A549 (cell line): ENCODE measurements around the gene NPY4R2. TPM values are rescaled to one million over a fixed set of nuclear protein-coding genes. Genes with fewer than 3 reads are reported as not detected.
A peak's percentile ranks its signal among the peaks of the same experiment; 100 is the strongest.
"Not testable (repeated sequence)": the region's sequence is repeated elsewhere in the genome, so short reads cannot be mapped to it uniquely, and the experiment has no call there.

ENCODE experiments used
- ATAC-seq, 2 experiments: fragments of 200-7000 bp in 1 of 2; fragments of >200 bp in 1 of 2; cut with Nextera tagmentation in 1 of 2; cut with Tn5 transposase in 1 of 2; 3 replicates each; pipeline versions ENCODE4 v1.8.0 to v1.9.1; 2018 to 2020; ENCODE audit warnings: mild to moderate bottlenecking in 1 of 2, moderate library complexity in 1 of 2
- CTCF ChIA-PET: fragments of 300-600 bp; sonication (Branson Sonifier 250); formaldehyde crosslinking; extraction: SDS; loops from one replicate; lab custom pipeline; 2021; ENCODE audit warnings: antibody characterized with exemption, inconsistent platforms; lab: Yijun Ruan, JAX
- POLR2A ChIA-PET: fragments of 350-600 bp; formaldehyde crosslinking; extraction: SDS; loops from one replicate; lab custom pipeline; 2021; ENCODE audit warnings: antibody characterized with exemption, inconsistent platforms; lab: Yijun Ruan, JAX
- DNase-seq, 2 experiments: peaks; one replicate each; pipeline versions ENCODE4 v3.0.0 to v3.0.0-alpha.2; 2011 to 2016; ENCODE audit warnings: low read depth in 1 of 2, low spot score in 1 of 2
- FAIRE-seq: peaks from 2 replicates; lab custom pipeline; 2011; peaks lifted over from hg19 to GRCh38; lab: Jason Lieb, UNC
- H3K27ac ChIP-seq, 2 experiments: fragments of >200 bp; sonication (Bioruptor Twin); formaldehyde crosslinking; 3 replicates each; pipeline ENCODE4 v1.5.1; 2016 to 2017
- H3K4me1 ChIP-seq: fragments of >200 bp; sonication (Bioruptor Twin); formaldehyde crosslinking; 3 replicates; pipeline ENCODE4 v1.6.1; 2016
- H3K4me2 ChIP-seq: fragments of >200 bp; sonication (Bioruptor Twin); formaldehyde crosslinking; 3 replicates; pipeline ENCODE4 v1.6.1; 2016
- H3K4me3 ChIP-seq: fragments of >200 bp; sonication (Bioruptor Twin); formaldehyde crosslinking; 3 replicates; pipeline ENCODE4 v1.5.1; 2016
- H3K9me3 ChIP-seq: fragments of >200 bp; sonication (Bioruptor Twin); formaldehyde crosslinking; 3 replicates; pipeline ENCODE4 v1.6.1; 2016
- WGBS: methylation state at CpG from one replicate; pipeline ENCODE4 v1.1.6; 2017; ENCODE audit errors: missing lambda C conversion rate; 5-methylcytosine and 5-hydroxymethylcytosine counted together
- polyA minus RNA-seq: library from RNA; depleted of rRNA, polyadenylated mRNA; stranded (reverse); fragments of >200 nt; gene quantifications from 2 replicates; pipeline ENCODE4 v1.2.3, GENCODE V29; 2011; rRNA and poly(A)+ RNA removed
- polyA plus RNA-seq, 4 experiments: library from polyadenylated mRNA; depleted of rRNA in 3 of 4; stranded (reverse); fragments of >200 nt; fragmentation: RNase III in 1 of 4; extraction: RNeasy Plus Mini Kit Qiagen cat#74134 plus additional on column Dnase treatment in 1 of 4; gene quantifications; 2 replicates in 3 of 4; 3 replicates in 1 of 4; pipeline ENCODE4 v1.2.3, GENCODE V29; 2011 to 2017

The NPY4R2 gene, protein sequence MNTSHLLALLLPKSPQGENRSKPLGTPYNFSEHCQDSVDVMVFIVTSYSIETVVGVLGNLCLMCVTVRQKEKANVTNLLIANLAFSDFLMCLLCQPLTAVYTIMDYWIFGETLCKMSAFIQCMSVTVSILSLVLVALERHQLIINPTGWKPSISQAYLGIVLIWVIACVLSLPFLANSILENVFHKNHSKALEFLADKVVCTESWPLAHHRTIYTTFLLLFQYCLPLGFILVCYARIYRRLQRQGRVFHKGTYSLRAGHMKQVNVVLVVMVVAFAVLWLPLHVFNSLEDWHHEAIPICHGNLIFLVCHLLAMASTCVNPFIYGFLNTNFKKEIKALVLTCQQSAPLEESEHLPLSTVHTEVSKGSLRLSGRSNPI
- polyA plus RNA-seq (2011; rRNA removed), result 30.0 and 36.4 TPM in 2 replicates
- 79.5 and 109 TPM in 2 replicates for polyA plus RNA-seq (2012; cell fraction: cytosol; rRNA removed)
- 166 and 256 TPM in 2 replicates for polyA plus RNA-seq (2012; cell fraction: nucleus; rRNA removed)
- 31.1 to 37.8 TPM (median 33.1 TPM) in 3 replicates for polyA plus RNA-seq (2017; fragmentation: RNase III; extraction: RNeasy Plus Mini Kit Qiagen cat#74134 plus additional on column Dnase treatment)
- 101 and 106 TPM in 2 replicates for polyA minus RNA-seq

DNA sequence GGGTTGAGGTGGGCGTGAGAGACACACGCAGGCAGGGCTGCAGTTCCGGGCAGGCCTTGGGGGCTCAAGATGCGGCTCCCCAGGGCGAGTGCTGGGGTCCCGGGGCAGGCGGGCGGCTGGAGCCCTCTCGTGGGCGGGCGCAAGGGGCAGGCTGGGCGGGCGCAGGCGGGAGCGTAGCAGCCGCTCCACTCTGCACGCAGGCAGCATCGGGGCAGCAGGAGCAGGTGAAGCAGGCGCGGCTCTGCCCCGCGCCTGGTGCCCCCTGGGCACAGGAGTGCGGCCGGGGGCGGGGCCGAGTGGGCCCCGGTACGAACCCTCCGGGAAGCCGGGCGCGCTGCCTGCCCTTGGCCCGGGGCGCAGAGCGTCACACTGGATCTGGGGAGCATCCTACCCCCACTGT lies at the start of gene NPY4R2:
Gene NPY4R2, plus strand, starts transcription at position 188 of the 400 bp plus-strand sequence. CDS start 3,326 bp downstream, outside the sequence.
- CTCF ChIA-PET, H3K4me3 ChIP-seq, H3K27ac ChIP-seq, H3K9me3 ChIP-seq, POLR2A ChIA-PET, H3K4me2 ChIP-seq, H3K4me1 ChIP-seq, ATAC-seq, DNase-seq, FAIRE-seq: not testable (repeated sequence)
- no CpG with 5 or more reads among the region's 35 CpGs for WGBS

DNA sequence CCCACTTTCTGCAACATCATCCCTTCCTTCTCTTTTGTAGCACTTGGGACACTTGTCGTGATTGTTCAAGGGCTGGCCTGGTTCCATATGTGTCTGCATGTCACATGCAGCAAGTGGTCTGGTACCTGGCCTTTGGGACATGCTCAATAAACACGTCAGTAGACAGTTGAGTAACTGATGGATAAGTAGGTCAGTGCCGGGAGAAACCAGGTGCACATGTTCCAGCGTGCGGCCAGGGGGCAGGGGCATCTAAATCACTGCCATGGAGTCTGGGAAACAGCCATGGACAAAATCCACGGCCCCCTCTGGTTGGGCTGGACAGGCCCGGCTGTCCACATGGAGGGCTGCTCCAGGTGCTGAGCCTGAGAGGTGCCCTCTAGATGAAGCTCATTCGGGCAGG lies 47.6 kb upstream of the NPY4R2 start:
- CTCF ChIA-PET, result not testable (repeated sequence)
- WGBS, result no CpG with 5 or more reads among the region's 8 CpGs

DNA sequence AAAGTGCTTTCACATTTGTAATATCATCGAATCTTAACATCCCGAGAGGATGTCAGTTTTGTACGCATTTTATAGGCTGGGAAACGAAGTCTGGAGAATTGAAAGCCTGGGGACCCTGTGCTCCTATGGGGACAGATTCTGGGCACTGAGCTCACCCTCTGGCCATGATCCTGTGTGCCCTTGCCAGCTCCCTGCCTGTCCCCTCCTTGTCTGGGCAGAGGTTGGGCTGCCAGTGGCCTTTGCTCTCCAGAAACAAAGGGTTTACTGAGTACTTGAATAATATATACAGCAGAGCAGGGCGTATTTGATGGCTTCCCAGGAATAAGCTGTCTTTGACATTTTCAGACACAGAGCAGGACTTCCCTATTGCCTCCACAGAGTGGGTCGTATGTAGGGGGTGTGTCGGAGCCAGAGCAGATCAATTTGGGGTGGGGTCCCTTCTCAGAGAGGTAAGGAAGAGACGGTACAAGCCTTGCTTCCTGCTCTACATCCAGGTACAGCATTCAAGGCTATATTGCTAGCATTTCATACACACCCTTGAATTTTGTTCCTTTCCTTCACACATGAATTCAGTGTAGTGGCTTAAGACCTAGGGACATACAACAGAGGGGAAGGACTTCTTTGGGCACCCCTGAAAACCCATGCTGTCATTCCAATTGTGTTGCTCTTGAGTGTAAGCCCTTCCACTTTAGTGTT lies 46.8 kb upstream of the NPY4R2 start:
- ATAC-seq, result peak; percentile 19 to 30; a peak in 4 of 6 replicates
- H3K27ac ChIP-seq, H3K4me2 ChIP-seq, H3K4me3 ChIP-seq, POLR2A ChIA-PET, CTCF ChIA-PET, FAIRE-seq, DNase-seq, H3K4me1 ChIP-seq, H3K9me3 ChIP-seq: not testable (repeated sequence)
- WGBS, result 99% methylated on average over 4 of the region's 8 CpGs

More for the DNA sequence above, 47.6 kb upstream of the NPY4R2 start:
- POLR2A ChIA-PET, ATAC-seq, H3K4me2 ChIP-seq, H3K27ac ChIP-seq, H3K4me1 ChIP-seq, FAIRE-seq, DNase-seq, H3K9me3 ChIP-seq, H3K4me3 ChIP-seq: not testable (repeated sequence)

DNA sequence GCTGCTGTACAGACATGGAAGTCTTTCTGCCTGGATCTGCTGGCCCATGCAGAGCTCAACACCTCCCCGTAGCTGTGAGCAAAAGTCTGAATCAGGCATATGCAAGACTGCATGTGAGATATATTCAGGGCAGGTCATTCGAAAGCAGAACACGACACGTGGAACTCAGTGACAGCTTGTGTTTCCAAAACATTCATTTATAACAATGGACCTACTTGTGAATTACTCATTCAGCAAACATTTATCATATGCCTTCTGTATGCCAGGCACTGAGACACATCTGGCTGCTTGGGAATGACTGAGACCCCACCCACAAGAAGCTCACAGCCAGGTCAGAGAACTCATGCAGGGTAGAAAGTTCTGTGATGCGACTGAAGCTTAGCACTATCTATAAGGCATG lies 46.2 kb upstream of the NPY4R2 start:
- DNase-seq, H3K4me1 ChIP-seq, H3K4me2 ChIP-seq, H3K4me3 ChIP-seq, CTCF ChIA-PET, FAIRE-seq, POLR2A ChIA-PET, H3K27ac ChIP-seq, H3K9me3 ChIP-seq: not testable (repeated sequence)
- peak; percentile 75 to 85 for ATAC-seq
- whole genome bisulfite sequencing, result no CpG with 5 or more reads among the region's 5 CpGs

DNA sequence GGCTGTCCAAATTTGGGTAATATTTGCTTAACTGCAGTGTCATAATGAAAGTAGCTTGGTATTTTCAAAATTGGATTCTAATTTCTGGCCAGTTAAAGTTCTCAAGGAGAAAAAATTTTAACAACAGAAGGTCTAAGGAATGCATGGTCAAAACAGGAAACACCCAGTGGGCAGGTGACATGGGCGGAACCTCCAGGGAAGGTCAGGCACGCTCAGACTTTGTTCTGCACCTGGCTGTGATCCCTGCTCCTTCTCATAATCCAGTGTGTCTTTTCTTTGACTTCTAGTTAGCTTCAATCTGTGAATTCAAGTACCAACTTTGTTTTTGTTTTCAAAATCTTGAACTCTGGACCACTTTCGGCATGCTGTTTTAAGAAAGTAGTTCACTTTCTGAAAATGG lies 34.2 kb upstream of the NPY4R2 start:
- H3K9me3 ChIP-seq, H3K27ac ChIP-seq, ATAC-seq, DNase-seq, POLR2A ChIA-PET, CTCF ChIA-PET, FAIRE-seq, H3K4me2 ChIP-seq, H3K4me3 ChIP-seq, H3K4me1 ChIP-seq: not testable (repeated sequence)
- WGBS, result no CpG with 5 or more reads among the region's 3 CpGs

DNA sequence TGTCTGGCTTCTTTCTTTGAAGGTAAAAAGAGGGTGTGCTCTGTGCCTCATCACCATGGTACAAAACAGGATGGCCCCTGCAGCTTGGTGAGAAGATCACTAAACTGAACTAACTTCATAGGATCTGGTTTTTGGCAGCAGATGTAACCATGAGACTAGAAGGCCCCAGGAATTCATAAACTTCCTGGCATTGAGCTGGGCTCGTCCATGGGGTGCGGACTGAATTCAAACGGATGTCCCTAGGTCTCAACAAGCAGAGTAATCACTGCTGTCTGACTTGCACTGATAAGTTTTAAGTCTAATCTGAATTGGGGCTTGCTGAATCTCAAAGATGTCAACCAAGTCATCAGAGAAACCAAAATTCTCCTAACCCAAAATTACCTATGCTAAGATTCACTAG lies 33.5 kb upstream of the NPY4R2 start:
- FAIRE-seq, ATAC-seq, H3K9me3 ChIP-seq, H3K4me2 ChIP-seq, POLR2A ChIA-PET, DNase-seq, H3K27ac ChIP-seq, H3K4me1 ChIP-seq, CTCF ChIA-PET, H3K4me3 ChIP-seq: not testable (repeated sequence)
- no CpG with 5 or more reads among the region's 3 CpGs for WGBS

DNA sequence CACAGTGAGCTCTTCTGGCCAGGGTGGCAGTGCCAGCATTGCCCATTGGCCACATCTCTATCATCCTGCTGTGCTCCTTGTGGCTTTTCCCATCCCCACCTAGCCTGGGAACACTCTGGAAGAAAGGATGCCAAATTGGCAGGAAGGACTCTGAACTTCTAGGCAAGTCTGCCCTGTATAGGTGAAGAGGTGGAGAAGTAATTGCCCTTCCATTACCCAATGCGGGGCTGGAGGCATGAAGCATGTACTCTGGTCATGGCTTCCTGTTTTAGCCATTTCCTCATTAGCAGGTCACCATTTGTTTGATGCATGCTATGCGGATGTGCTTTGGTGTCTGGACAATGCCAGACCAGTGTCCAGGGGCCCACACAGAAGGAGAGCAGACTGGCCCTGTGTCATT lies 32.1 kb upstream of the NPY4R2 start:
- CTCF ChIA-PET, FAIRE-seq, POLR2A ChIA-PET, H3K4me3 ChIP-seq, H3K9me3 ChIP-seq, H3K4me2 ChIP-seq, DNase-seq, H3K27ac ChIP-seq, H3K4me1 ChIP-seq: not testable (repeated sequence)
- peak in 1 of 2 experiments; percentile 8; a peak in 2 of 6 replicates for ATAC-seq
- no CpG with 5 or more reads among the region's 2 CpGs for WGBS

DNA sequence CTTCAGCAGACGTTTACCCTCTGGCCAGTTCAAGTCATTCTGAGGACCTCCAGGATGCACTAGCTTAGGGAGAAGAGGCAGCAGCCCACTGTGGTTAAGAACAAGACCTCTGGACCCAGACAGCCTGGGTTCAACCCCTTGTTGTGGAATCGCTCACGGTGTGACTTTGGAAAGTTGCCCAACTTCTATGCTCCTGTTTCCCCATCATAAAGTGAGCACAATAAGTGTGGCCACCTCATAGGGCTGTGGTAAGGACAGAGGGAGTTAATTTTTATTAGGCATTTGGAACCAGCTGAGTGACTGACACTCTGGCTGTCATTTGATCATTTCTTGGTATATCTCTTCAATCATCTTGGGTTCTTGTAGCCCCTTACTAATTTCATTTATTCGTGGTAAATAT lies 31.6 kb upstream of the NPY4R2 start:
- POLR2A ChIA-PET, DNase-seq, FAIRE-seq, H3K9me3 ChIP-seq, ATAC-seq, H3K4me3 ChIP-seq, CTCF ChIA-PET, H3K4me1 ChIP-seq, H3K4me2 ChIP-seq, H3K27ac ChIP-seq: not testable (repeated sequence)
- WGBS, result no CpG with 5 or more reads among the region's 4 CpGs

DNA sequence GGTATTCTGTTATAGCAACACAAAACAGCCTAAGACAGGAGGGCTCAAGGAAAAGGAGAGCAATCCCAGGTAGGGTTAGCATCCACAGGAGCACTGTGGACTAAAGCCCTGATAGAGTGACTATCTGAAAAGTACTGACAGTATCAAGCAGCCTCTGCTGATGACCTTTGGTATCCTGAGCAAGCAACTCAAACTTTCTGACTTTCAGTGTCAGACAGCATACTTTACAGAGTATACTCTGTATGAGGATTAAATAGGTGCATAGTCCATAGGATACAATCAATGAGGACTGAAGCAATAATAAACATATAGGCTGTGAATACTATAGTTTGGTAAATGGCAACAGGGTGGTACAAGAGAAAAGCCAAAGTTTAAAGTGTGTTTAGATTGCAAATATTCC lies 27.7 kb upstream of the NPY4R2 start:
- CTCF ChIA-PET, H3K9me3 ChIP-seq, FAIRE-seq, ATAC-seq, H3K4me2 ChIP-seq, H3K4me1 ChIP-seq, DNase-seq, H3K27ac ChIP-seq, POLR2A ChIA-PET, H3K4me3 ChIP-seq: not testable (repeated sequence)

DNA sequence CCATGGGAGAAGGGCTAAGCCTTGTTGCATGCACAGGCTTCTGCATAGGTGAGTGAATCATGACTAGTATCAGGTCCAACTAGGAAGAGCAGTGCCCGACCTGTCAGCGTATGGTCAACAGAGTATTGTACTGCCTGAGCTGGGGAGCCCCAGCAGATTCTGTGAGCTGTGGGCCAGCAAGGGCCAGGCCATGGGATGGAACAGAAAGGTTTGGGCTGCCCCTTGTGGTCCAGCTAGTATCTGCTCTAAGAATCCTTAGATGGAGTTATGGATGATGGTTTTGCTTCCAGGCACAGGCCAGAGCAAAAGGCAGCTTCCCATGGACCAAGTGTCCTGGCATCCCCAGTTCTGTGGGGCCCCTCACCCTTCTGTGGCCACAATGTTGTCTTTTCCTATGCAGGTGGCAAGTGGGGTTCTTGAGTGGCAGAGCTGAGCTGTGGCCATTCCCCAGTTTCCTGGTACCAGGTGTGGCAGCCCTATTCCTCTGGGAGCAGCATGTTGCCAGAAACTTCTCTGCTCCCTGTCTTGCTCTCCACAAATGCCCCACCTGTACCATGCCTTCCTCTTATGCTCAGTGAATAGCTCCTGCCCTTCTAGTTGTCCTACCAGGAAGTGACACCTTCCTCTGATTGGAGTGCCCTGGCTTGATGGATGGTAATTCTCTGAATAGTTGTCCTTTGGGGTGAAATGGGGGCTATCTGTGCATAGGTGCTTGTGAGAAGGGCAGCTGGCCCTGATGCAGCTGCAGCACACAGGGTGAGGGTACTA lies 25.8 kb upstream of the NPY4R2 start:
- 83% methylated on average over 2 of the region's 2 CpGs for WGBS
- H3K4me3 ChIP-seq, H3K4me1 ChIP-seq, H3K4me2 ChIP-seq, DNase-seq, POLR2A ChIA-PET, H3K27ac ChIP-seq, FAIRE-seq, H3K9me3 ChIP-seq, CTCF ChIA-PET: not testable (repeated sequence)
- peak; percentile 72 to 83 for ATAC-seq
